Colonic mucosa (tissue), 4 donors: ENCODE measurements around the gene VWA3A. TPM values are rescaled to one million over a fixed set of nuclear protein-coding genes. Genes with fewer than 3 reads are reported as not detected.

Source experiments
- DNase-seq: peaks from one replicate; pipeline ENCODE4 v3.0.0-alpha.2; 2020
- H3K27ac ChIP-seq: fragments of 200-600 bp; one replicate; pipeline ENCODE4 v1.8.0; 2021
- H3K27me3 ChIP-seq: fragments of 200-600 bp; one replicate; pipeline ENCODE4 v1.8.0; 2021
- H3K36me3 ChIP-seq: fragments of 200-600 bp; one replicate; pipeline ENCODE4 v1.8.0; 2021
- H3K4me1 ChIP-seq: fragments of 200-600 bp; one replicate; pipeline ENCODE4 v1.8.0; 2021; ENCODE audit warnings: mild to moderate bottlenecking
- H3K4me3 ChIP-seq: fragments of 200-600 bp; one replicate; pipeline ENCODE4 v1.8.0; 2021
- H3K9ac ChIP-seq, 2 donors: one replicate each; pipeline ENCODE4 v1.7.0; 2013; ENCODE audit warnings: control low read depth in 2 of 2, low read depth in 2 of 2, low read length in 2 of 2
- H3K9me3 ChIP-seq: fragments of 200-600 bp; one replicate; pipeline ENCODE4 v1.8.0; 2021
- intact Hi-C: fragments of 100-400 bp; cut with DNase I; formaldehyde crosslinking; loops from one replicate; pipeline ENCODE4 v1.14.1; 2022
- total RNA-seq, 2 donors: library from RNA; stranded (reverse); fragmentation: NEBNext Ultra II Directional in 1 of 2; extraction: Animal tissue kit (Norgen Biotek cat#: 25700) in 1 of 2; gene quantifications; one replicate each; pipeline ENCODE4 v1.2.1, GENCODE V29; 2021
- TF ChIP-seq, protein P1 (sequence below): fragments of 200-600 bp; IDR thresholded peaks from one replicate; pipeline ENCODE4 v1.8.0; 2022; ENCODE audit warnings: antibody characterized with exemption, mild to moderate bottlenecking
- donor health status: healthy.
- donor health status: DM: no; HTN: no; CAD: no.
- donor health status: DM: no; HTN: no; CAD: no.

Gene VWA3A
- total RNA-seq, 2 donors from 2014 or later: not detected

DNA sequence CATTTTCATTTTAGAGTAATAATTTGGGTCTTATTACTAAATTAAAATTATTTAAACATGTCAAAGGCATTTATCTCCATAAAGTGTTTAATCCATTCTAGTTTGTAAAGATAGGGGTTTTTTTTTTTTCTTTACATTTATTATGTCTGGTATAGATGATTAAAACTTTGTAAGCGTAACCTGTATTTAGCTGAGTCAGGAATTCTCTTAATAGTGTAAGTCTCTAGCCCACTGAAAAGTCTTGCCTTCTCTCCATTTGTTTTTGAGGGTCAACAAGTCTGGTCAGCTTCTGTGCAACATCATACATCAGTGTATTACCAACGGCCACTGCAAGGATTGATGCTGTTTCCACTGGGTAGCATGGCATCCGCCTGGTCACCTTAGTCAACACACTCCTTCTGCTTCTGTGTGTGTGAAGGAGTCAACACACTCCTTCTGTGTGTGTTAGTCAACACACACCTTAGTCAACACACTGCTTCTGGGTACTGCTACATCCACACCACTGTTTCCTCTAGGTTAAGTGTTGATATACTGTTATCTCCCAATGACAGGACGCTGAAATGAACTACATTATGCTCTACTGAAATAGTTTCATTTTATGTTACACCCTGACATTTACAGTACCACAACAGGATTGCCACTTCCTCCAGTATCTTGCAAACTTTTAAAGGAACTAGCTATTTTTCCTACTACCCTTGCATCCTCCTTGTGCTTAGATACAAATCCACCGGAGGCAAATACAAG lies 37.3 kb upstream of the VWA3A start:
- Histone ChIP-seq H3K4me3 (no peak overlapping the region), H3K9me3 (no peaks in the 10 kb centered on the region), H3K36me3 (no peaks in the 10 kb centered on the region), H3K4me1 (no peaks in the 10 kb centered on the region), H3K9ac (no peak overlapping the region), H3K27ac (no peak overlapping the region), H3K27me3 (no peaks in the 10 kb centered on the region)
- DNase-seq: no peak
- TF ChIP-seq, protein P1, sequence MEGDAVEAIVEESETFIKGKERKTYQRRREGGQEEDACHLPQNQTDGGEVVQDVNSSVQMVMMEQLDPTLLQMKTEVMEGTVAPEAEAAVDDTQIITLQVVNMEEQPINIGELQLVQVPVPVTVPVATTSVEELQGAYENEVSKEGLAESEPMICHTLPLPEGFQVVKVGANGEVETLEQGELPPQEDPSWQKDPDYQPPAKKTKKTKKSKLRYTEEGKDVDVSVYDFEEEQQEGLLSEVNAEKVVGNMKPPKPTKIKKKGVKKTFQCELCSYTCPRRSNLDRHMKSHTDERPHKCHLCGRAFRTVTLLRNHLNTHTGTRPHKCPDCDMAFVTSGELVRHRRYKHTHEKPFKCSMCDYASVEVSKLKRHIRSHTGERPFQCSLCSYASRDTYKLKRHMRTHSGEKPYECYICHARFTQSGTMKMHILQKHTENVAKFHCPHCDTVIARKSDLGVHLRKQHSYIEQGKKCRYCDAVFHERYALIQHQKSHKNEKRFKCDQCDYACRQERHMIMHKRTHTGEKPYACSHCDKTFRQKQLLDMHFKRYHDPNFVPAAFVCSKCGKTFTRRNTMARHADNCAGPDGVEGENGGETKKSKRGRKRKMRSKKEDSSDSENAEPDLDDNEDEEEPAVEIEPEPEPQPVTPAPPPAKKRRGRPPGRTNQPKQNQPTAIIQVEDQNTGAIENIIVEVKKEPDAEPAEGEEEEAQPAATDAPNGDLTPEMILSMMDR: no peak
- intact Hi-C loops: no loop called here

DNA sequence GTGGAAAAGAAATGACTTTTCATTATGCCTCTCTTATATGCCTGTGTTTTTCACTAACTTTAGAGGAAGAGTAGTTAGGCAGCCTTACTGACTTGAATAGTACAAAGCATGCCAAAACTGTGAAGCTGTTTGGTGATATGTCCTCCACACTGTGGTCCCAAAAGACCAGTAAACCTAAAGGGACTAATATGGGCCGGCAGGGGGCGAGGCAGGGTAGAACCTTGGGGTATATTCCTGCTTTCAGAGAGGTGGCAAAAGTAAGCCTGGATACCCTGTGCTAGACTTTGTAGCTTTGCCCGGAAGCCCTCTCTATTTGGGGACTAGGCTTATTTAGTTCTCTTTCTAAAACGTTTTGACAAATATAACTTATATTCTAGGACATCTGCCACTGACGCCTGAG lies 36.5 kb upstream of the VWA3A start:
- DNase-seq: no peak
- Histone ChIP-seq H3K27me3 (no peaks in the 10 kb centered on the region), H3K4me1 (no peaks in the 10 kb centered on the region), H3K9ac (no peak overlapping the region), H3K9me3 (no peaks in the 10 kb centered on the region), H3K27ac (no peak overlapping the region), H3K36me3 (no peaks in the 10 kb centered on the region), H3K4me3 (no peak overlapping the region)
- intact Hi-C loops: no loop called here
- TF ChIP-seq, protein P1: no peak

DNA sequence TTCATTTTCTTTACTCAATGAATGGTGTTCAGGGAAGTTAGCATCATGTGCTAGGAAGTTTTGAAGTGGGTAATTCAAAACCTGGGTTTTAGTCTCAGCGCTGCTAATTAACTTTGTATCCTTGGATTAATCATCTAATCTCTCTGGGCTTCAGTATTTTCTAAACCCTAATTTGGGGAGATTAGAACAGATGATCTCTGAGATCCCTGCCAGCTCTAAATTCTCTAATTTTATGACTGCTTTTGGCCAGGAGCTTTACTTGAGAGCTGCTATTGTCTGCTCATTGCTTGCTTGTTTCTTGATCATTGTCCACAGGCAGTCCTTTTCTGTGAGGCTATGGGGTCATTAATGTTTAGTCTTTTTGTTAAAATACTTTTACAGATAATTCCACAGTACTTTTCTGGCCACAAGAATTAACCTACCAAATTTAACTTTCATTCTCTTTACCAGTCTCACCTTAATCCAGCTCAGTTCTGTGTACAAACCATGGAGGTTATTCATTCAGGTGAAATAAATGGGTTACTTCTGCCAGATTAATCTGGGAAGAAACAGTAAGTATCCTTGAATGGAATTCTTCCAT lies 28.4 kb upstream of the VWA3A start:
- Histone ChIP-seq H3K27ac (no peak overlapping the region), H3K4me1 (no peaks in the 10 kb centered on the region), H3K9ac (no peak overlapping the region), H3K36me3 (no peaks in the 10 kb centered on the region), H3K27me3 (no peaks in the 10 kb centered on the region), H3K4me3 (no peak overlapping the region), H3K9me3 (no peaks in the 10 kb centered on the region)
- no peak for DNase-seq
- intact Hi-C loops: no loop called here
- TF ChIP-seq, protein P1: no peak

DNA sequence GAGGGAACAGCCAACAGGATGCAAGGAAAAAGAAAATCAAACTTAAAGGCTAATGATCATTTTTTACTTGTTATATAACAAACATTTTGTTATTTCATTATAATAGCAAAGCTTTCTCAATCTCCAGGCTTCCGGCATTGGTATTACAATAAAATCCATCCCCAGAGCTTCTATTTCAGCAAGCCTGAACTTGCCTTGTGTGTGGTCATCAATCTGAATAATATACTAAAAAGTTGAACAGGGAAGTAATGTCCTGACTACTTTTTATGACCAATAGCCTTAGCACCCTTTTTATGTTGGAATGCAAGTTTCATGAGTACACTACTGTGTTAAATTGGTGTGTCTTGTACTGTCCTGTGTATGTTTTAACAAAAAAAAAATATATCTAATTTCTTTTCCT lies 27.1 kb upstream of the VWA3A start:
- H3K27me3 ChIP-seq: no peaks in the 10 kb centered on the region
- H3K27ac ChIP-seq: no peak overlapping the region
- TF ChIP-seq, protein P1: no peak
- no peak overlapping the region for H3K4me3 ChIP-seq
- H3K36me3 ChIP-seq: no peaks in the 10 kb centered on the region
- no peak overlapping the region for H3K9ac ChIP-seq
- intact Hi-C loops: no loop called here
- no peak for DNase-seq
- H3K4me1 ChIP-seq: no peaks in the 10 kb centered on the region
- H3K9me3 ChIP-seq: no peaks in the 10 kb centered on the region

DNA sequence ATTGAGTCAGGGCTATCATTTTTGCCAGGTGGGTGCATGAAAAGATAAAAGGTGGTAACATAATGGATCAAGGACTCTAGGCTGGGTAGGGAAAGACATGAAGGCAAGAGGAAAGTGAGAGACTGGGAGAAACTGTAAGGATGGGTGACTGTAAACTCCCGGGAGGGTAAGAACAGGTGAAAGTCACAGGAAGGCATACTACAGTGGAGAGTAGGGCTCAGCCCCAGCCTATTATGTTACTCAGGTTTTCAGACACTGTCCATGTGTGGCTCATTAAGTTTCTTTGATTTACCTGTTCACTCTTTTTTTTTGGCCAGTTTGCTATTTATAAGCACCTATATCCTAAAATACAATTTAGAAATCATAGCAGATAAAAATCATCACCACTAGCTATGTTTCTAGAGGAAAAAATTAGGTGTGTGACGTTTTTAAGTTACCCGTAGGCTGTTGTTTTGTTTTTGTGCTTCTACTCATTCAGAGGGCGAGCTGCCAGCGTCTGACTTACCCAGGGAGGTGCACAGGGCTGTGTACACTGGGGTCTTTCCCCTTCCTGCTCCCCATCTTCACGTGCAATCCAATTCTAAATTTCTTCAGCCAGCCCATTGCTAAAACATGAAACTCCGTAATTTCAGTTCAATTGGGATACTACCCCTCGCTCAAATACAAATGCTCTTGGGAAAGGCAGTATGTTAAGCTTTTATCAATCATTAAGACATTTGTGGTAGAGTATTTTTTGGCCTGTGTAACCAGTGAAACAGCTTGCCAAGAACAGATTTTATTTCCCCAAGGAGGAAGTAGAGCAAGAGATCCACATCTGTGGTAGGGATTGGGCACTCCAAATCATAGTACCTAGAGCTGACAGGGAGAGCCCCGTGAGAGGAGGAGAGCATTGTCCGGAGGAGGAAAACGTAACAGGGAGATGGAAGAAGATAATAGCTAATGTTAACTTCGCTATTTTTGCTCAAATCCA lies 21.7 kb upstream of the VWA3A start:
- no peaks in the 10 kb centered on the region for H3K27me3 ChIP-seq
- H3K9me3 ChIP-seq: no peaks in the 10 kb centered on the region
- intact Hi-C loops: no loop called here
- no peaks in the 10 kb centered on the region for H3K4me1 ChIP-seq
- peaks cover under 1% of the 10 kb centered on the region for H3K36me3 ChIP-seq
- H3K4me3 ChIP-seq: no peak overlapping the region
- no peak overlapping the region for H3K27ac ChIP-seq
- TF ChIP-seq, protein P1: no peak
- no peak for DNase-seq
- no peak overlapping the region for H3K9ac ChIP-seq
